HL-60/S4 treated with retinoic acid at 250 ng/mL for 4 days and 3 days (cell line): ENCODE data around the gene SLC25A30.
"Not testable (repeated sequence)": the region's sequence is repeated elsewhere in the genome, so short reads cannot be mapped to it uniquely, and the experiment has no call there.

Experiments
- in situ Hi-C: fragments of 300-500 bp; cut with MboI; formaldehyde crosslinking; loops from 2 replicates; pipeline ENCODE4 v1.7.0; 2022; ENCODE audit warnings: low sequenced_read_pairs

Gene SLC25A30

DNA sequence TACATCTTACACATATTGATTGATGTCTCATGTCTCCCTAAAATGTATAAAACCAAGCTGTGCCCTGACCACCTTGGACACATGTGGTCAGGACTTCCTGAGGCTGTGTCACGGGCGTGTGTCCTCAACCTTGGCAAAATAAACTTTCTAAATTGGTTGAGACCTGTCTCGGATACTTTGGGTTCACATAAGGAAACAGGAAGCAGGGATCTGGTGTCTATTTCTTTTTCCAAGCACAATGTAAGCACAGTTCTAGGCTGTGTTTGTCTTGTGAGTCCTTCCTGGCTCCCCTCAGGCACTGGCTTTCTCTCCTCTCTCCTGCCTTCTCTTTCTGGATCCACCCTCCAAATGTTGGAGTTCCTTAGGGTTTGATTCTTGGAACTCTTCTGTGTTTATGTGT, 49.6 kb downstream of the SLC25A30 start:
- in situ Hi-C loops, result no loop called here

DNA sequence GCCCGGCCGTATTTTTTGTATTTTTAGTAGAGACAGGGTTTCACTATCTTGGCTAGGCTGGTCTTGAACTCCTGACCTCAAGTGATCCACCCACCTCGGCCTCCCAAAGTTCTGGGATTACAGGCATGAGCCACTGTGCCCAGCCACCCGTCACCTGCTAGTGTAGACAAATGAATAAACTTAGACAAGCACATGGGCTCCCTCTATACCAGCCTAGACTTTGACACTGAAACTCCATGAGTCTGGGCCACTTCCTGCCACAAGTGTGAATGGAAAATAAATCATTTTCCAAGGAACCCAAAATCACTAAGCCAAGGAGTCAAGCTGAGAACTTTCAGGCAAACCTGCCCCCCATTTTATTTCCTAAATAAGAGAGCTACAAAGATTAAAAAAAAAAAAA, 50.2 kb downstream of the SLC25A30 start:
- in situ Hi-C loops, result no loop called here

DNA sequence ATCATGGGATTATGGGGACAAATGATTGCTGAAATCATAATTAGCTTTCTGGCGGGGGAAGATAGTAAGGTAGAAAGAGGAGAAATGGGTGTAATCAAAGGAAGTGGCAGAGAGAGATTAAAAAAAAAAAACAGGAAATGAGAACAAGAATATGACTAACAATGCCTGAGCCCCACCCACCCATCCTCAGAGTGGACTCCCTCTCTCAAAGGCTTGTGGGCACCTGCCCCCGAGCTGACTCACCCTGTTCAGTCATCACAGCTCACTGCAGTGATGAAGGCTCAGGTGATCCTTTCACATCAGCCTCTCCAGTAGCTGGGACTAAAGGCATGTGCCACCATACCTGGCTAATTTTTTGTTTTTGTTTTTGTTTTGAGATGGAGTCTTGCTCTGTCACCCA, 50.8 kb downstream of the SLC25A30 start:
- in situ Hi-C loops, result no loop called here

DNA sequence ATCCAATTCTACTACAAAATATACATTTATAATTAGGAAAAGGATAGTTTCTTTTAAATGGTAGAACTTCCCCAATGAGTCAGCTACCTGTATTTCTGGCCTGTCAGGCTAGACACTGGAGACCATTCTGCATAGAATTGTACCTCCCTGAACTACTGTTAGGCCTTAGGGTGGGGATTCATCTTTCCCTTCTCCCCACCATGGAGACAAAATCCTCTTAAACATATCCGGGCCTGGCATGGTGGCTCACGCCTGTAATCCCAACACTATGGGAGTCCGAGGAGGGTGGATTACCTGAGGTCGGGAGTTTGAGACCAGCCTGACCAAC, 52.7 kb downstream of the SLC25A30 start:
- in situ Hi-C loops, result no loop called here

DNA sequence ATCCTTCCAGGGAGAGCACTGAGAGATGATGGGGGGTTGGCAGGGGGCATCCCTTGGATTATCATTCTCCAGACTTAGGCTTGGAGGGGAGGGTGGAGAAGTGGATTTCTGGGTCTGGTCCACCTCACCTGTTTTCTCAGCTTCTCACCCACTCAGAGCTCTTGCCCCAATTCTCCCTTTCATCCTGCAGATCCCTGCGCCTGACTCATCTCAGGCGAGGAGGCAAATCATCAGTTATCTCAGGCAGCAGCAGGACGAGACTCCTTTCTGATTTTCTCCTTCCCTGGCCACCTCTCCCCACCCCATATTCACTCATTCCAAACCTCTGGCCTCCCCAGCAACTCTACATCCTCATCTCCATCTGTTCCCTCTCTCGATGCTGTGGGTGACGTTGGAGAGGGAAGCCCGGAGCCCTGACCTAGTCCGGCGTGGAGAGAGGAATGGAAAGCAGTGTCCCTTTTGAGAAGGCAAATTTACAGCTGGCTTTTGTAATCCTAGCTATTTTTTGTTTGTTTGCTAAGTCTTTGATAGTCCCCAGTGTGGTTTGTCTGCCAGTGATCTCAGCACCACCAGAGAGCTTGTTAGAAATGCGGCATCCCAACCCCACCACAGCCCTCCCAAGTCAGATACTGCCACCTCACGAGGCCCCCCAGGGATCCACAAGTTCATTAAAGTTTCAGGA, 53.2 kb downstream of the SLC25A30 start:
- in situ Hi-C loops, result no loop called here

DNA sequence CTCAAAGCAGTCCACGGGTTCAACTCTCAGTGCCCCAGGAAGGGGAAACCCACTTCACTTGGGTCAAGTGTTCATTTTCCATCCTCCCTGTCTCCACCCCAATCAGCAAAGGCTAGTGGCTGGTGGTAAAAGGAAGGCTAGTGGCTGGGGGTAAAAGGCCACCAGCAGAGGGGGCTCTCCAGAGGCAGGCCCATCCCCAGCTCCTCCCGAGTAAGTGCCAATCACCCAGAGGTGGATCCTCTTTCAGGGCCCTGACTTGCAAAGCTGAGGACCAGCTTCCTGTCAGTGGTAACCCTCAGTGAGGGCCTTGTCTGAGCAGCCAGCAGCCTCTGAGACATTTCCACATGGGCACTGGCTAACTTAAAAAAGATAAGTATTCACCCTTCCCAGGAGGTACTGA, 55.2 kb downstream of the SLC25A30 start:
- in situ Hi-C loops, result no loop called here

DNA sequence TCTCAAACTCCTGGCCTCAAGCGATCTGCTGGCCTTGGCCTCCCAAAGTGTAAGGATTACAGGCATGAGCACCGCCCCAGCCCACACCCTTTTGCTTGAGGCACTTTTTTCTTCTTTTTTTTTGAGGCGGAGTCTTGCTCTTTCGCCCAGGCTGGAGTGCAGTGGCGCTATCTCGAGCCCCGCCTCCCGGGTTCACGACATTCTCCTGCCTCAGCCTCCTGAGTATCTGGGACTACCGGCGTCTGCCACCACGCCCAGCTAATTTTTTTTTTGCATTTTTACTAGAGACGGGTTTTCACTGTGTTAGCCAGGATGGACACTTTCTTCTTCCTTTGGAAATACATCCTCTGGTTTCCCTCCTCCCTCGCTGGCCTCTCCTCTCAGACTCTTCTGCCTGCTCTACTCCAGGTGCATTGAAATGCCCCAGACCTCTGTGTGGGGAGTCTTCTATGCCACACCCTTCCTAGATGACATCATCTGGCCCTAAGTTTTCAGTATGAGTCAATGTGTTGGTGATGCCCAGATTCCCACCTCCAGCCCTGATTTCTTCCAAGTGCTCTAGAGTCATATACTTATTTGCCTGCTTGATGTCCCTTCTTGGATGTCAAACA, 56.5 kb downstream of the SLC25A30 start:
- in situ Hi-C loops, result no loop called here

DNA sequence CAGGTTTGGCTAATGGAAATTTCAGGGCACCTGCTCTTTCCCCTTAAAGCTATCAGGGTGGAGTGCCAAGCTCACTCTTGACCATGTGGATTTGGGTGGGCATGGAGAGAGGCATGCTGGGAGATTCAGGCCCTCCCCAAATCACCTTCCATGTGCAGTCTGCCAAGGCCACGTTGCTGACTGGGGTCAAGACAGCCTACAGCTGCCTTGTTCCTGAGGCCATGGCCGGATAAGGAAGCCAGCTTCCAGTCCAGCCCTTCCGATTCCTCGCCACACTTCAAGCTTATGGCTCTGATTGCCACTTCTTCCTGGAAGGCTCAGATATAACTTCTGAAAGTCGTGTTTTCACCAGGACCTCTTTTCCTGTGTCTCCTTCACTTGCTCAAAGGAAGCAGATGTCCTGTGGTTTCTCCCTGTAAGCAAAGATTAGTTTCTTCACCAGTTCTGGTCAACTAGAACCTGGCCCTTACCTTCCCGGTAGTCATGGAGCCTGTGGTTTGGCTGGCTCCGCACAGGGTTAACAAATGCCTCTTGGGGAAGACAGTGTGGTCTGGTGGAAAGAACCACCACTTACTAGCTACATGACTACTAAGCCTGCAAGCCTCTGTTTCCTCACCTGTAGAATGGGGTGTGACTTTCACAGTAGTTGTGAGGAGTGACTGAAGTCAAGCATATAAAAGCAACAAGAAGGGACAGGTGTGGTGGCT, 61.1 kb downstream of the SLC25A30 start:
- in situ Hi-C loops, result no loop called here

DNA sequence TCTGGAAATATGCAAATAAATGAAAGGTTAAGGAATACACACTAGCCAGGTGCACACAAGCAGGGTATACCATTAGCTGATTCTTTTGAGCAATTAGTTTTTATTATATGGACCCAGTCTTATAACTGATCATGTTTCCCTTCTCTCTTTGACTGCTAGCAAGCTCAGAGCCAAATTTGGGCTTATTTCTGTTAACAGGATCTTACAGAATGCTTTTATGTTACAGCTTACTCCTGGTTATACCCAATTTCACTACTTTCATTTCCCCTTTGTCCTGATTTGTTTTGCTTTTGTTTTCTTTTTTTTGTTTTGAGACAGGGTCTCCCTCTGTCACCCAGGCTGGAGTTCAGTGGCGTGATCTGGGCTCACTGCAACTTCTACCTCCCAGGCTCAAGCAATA, 64.3 kb downstream of the SLC25A30 start:
- in situ Hi-C loops, result no loop called here

DNA sequence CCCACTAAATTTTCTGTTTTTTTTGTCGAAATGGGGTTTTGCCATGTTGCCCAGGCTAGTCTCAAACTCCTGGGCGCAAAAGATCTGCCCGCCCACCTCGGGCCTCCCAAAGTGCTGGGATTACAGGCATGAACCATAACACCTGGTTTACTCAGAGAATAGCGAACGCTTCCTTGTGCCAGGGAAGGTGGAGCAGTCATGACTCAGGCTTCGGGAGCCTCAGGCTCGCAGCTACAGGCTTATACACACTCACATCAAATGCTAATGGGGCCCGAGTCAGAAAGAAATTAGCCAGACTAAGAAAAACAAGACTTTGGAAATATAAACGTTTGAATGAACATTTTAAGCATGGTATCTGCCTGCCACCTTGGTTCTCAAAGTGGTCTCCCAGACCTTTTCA, 66.1 kb downstream of the SLC25A30 start:
- in situ Hi-C loops, result no loop called here

DNA sequence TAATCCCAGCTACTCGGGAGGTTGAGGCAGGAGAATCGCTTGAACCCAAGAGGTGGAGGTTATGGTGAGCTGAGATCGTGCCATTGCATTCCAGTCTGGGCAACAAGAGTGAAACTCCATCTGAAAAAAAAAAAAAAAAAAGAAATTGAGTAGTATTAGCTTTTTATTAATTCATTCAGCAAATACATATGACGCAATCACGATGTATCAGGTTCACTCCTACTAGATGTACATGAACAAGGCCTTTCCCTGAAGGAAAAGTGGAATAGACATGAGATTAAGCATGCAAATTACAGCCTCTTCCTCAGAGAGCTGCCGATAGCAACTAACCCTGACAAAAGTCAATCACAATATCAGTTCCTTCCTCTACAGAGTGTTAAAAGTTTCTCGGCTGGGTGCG, 68.0 kb downstream of the SLC25A30 start:
- in situ Hi-C loops, result no loop called here

DNA sequence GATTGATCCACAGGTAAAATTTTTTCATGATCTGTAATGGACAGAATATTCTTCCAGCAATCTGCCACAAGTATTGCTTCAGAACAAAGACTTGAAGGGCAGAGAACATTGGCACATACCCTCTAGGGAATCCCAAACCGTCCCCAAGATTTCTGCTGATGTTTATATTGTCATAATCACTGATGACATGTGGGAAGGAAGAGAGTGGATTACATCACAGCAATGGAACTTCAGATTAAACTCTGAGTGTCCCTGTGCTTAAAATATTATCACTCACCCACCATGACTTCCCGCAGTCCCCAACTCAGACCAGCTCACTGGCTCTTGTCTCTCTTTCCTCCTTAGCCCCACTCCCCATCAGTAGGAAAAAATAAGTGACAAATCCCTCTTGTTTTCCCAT, 68.7 kb downstream of the SLC25A30 start:
- in situ Hi-C loops, result no loop called here

DNA sequence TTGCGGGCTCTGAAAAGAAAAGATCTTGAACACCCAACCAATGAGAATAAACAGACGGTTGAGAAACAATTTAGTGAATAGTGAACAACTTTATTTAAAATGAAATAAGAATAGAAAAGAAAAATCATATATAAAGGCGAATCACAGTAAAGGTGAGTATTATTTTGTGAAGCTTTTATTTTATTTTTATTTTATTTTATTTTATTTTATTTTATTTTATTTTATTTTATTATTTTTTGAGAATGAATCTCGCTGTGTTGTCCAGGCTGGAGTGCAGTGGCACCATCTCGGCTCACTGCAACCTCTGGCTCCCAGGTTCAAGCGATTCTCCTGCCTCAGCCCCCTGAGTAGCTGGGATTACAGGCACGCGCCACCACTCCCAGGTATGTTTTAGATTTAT, 74.1 kb downstream of the SLC25A30 start:
- in situ Hi-C loops, result not testable (repeated sequence)
